ENCODE data around the gene CACTIN.

DNA sequence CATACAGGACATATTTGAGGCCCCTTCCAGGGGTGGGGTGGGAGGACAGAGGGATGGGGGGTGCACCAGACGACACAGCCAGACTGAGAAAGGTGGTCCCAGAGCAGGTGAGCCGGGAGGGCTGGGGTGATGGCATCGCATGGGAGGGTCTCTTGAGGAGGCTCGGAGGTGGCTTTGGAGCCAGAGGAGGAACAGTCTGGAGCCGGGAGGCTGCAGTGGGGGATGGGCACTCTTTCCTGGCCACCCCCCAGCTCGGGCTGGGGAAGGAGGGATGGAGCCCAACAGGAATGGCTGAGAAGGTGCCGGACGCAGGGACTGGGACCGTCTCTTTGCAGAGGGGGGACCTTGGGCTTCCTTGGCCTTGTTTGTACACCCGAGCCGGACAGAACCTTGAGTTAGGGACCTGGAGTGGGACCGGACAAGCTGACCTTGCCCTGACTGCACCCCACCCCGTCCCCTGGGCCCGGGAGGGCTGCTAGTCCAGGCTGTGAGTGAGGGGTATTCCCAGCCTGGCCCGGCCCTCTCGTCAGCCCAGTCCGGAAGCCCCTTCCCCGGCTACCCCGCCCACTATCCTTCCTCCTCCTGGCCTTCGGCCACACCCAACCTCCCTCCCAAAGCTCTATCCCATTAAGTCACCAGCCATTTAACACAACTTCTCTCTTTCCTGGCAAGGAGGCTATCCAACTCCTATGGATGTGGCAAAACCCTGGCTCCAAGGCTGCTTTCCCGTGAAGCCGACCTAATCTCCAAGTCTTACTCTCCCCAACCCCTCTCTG, 19.1 kb downstream of the CACTIN start:
- TF ChIP-seq, protein P1, sequence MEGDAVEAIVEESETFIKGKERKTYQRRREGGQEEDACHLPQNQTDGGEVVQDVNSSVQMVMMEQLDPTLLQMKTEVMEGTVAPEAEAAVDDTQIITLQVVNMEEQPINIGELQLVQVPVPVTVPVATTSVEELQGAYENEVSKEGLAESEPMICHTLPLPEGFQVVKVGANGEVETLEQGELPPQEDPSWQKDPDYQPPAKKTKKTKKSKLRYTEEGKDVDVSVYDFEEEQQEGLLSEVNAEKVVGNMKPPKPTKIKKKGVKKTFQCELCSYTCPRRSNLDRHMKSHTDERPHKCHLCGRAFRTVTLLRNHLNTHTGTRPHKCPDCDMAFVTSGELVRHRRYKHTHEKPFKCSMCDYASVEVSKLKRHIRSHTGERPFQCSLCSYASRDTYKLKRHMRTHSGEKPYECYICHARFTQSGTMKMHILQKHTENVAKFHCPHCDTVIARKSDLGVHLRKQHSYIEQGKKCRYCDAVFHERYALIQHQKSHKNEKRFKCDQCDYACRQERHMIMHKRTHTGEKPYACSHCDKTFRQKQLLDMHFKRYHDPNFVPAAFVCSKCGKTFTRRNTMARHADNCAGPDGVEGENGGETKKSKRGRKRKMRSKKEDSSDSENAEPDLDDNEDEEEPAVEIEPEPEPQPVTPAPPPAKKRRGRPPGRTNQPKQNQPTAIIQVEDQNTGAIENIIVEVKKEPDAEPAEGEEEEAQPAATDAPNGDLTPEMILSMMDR (IDR thresholded peaks at IDR 0.05) = no peak
- no peak for TF ChIP-seq POLR2A (IDR thresholded peaks at IDR 0.05)
